ENCODE data around the gene BRCA2.

BRCA2 gene

DNA sequence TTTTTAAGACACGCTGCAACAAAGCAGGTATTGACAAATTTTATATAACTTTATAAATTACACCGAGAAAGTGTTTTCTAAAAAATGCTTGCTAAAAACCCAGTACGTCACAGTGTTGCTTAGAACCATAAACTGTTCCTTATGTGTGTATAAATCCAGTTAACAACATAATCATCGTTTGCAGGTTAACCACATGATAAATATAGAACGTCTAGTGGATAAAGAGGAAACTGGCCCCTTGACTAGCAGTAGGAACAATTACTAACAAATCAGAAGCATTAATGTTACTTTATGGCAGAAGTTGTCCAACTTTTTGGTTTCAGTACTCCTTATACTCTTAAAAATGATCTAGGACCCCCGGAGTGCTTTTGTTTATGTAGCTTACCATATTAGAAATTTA is 1.2 kb downstream of the BRCA2 start:
- Histone ChIP-seq H2AK5ac (ENCODE audit: low read depth, low read length) (no peak overlapping the region), H2BK5ac (ENCODE audit: low read length) (no peak overlapping the region), H3K23ac (ENCODE audit: low read depth, low read length, poor library complexity) (no peak overlapping the region), H3K14ac (ENCODE audit: low read length) (no peak overlapping the region), H3K4me1 (ENCODE audit: control insufficient read depth in 2 of 2, insufficient read depth in 1 of 2, low read depth in 1 of 2, low read length in 2 of 2) (peaks cover 0 to 4% of the 10 kb centered on the region in 2 donors), H2AFZ (ENCODE audit: low read length) (peak overlapping the region; percentile 97), H3K27me3 (ENCODE audit: control insufficient read depth in 3 of 3, insufficient read depth in 3 of 3, low read depth in 1 of 3, low read length in 3 of 3) (no peaks in the 10 kb centered on the region), H3K4me3 (ENCODE audit: low read length in 2 of 2) (peak overlapping the region in 1 of 2 donors; percentile 86), H3K9ac (ENCODE audit: low read depth, low read length, poor library complexity) (no peak overlapping the region), H3K79me1 (ENCODE audit: low read depth, low read length) (no peaks in the 10 kb centered on the region), H2BK15ac (ENCODE audit: low read length) (no peak overlapping the region), H3K9me3 (replicated peaks in 1 of 2; ENCODE audit: control insufficient read depth in 2 of 2, insufficient read depth in 1 of 2, low read depth in 1 of 2, low read length in 2 of 2) (no peaks in the 10 kb centered on the region), H3K36me3 (replicated peaks in 1 of 2; ENCODE audit: control insufficient read depth in 2 of 2, insufficient read depth in 2 of 2, low read length in 2 of 2) (peaks cover 6 to 47% of the 10 kb centered on the region in 2 donors), H3K18ac (ENCODE audit: low read length) (no peak overlapping the region), H2BK12ac (ENCODE audit: low read length) (no peak overlapping the region), H3K4me2 (ENCODE audit: insufficient read depth, low read length, poor library complexity, severe bottlenecking) (peak overlapping the region; percentile 68), H4K91ac (ENCODE audit: low read depth, low read length, poor library complexity) (no peak overlapping the region), H3K4ac (ENCODE audit: low read length) (no peak overlapping the region), H2BK120ac (ENCODE audit: low read depth, low read length) (no peak overlapping the region), H3K27ac (replicated peaks; ENCODE audit: low read length) (no peak overlapping the region), H4K8ac (ENCODE audit: low read depth, low read length) (no peak overlapping the region)
- no CpG with 5 or more reads among the region's 6 CpGs for WGBS, 2 donors (ENCODE audit: extremely low coverage in 2 of 2, insufficient read length in 2 of 2, insufficient replicate concordance in 1 of 2)
- DNase-seq (ENCODE audit: low spot score): no peak

DNA sequence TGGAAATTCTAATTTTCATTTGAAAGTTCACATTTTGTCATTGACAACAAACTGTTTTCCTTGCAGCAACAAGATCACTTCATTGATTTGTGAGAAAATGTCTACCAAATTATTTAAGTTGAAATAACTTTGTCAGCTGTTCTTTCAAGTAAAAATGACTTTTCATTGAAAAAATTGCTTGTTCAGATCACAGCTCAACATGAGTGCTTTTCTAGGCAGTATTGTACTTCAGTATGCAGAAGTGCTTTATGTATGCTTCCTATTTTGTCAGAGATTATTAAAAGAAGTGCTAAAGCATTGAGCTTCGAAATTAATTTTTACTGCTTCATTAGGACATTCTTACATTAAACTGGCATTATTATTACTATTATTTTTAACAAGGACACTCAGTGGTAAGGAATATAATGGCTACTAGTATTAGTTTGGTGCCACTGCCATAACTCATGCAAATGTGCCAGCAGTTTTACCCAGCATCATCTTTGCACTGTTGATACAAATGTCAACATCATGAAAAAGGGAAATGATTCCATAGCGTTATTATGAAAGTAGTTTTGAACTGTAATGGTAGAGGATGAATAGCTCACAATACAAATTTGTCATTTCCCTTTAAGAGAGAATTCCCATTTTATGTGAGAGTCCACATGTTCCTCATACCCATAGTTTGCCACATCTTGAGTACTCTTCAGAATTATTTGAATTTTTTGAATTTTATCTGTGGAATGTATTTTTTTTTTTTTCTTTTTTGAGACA is 2.6 kb downstream of the BRCA2 start:
- Histone ChIP-seq H2BK15ac (ENCODE audit: low read length) (no peak overlapping the region), H2AK5ac (ENCODE audit: low read depth, low read length) (no peak overlapping the region), H3K27ac (replicated peaks; ENCODE audit: low read length) (no peak overlapping the region), H4K8ac (ENCODE audit: low read depth, low read length) (no peak overlapping the region), H3K36me3 (replicated peaks in 1 of 2; ENCODE audit: control insufficient read depth in 2 of 2, insufficient read depth in 2 of 2, low read length in 2 of 2) (peaks cover 8 to 61% of the 10 kb centered on the region in 2 donors), H2BK120ac (ENCODE audit: low read depth, low read length) (no peak overlapping the region), H2BK5ac (ENCODE audit: low read length) (no peak overlapping the region), H3K18ac (ENCODE audit: low read length) (no peak overlapping the region), H3K9me3 (replicated peaks in 1 of 2; ENCODE audit: control insufficient read depth in 2 of 2, insufficient read depth in 1 of 2, low read depth in 1 of 2, low read length in 2 of 2) (peaks cover 0 to 11% of the 10 kb centered on the region in 2 donors), H3K79me1 (ENCODE audit: low read depth, low read length) (no peaks in the 10 kb centered on the region), H3K9ac (ENCODE audit: low read depth, low read length, poor library complexity) (no peak overlapping the region), H3K4me1 (ENCODE audit: control insufficient read depth in 2 of 2, insufficient read depth in 1 of 2, low read depth in 1 of 2, low read length in 2 of 2) (peaks cover 0 to 4% of the 10 kb centered on the region in 2 donors), H3K27me3 (ENCODE audit: control insufficient read depth in 3 of 3, insufficient read depth in 3 of 3, low read depth in 1 of 3, low read length in 3 of 3) (no peaks in the 10 kb centered on the region), H4K91ac (ENCODE audit: low read depth, low read length, poor library complexity) (no peak overlapping the region), H2BK12ac (ENCODE audit: low read length) (no peak overlapping the region), H3K14ac (ENCODE audit: low read length) (no peak overlapping the region), H3K4ac (ENCODE audit: low read length) (no peak overlapping the region), H3K23ac (ENCODE audit: low read depth, low read length, poor library complexity) (no peak overlapping the region), H3K4me2 (ENCODE audit: insufficient read depth, low read length, poor library complexity, severe bottlenecking) (no peak overlapping the region), H2AFZ (ENCODE audit: low read length) (no peak overlapping the region), H3K4me3 (ENCODE audit: low read length in 2 of 2) (no peak overlapping the region)
- no CpG with 5 or more reads among the region's 2 CpGs for whole genome bisulfite sequencing, 2 donors (ENCODE audit: extremely low coverage in 2 of 2, insufficient read length in 2 of 2, insufficient replicate concordance in 1 of 2)
- no peak for DNase-seq (ENCODE audit: low spot score)

DNA sequence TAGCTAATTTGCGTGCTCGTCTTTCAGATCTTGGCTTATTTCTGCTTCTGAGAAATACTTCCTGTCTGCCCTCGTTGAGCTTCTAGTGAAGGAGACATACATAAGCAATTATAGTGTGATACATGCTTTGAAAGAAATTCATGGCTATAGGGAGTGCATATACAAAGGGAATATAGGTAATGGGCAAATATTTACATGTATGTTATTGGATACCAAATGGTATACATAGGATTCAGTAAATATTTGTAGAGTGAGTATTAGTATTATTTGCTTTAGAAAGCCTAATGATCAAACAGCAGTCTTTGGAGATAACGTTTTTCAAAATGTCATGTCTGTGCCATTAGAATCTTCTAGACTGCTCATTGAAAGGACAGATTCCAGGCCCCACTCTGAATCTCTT is 5.2 kb downstream of the BRCA2 start:
- no peak overlapping the region for H2AFZ ChIP-seq (ENCODE audit: low read length)
- H2AK5ac ChIP-seq (ENCODE audit: low read depth, low read length): no peak overlapping the region
- no peaks in the 10 kb centered on the region for H3K79me1 ChIP-seq (ENCODE audit: low read depth, low read length)
- H2BK12ac ChIP-seq (ENCODE audit: low read length): no peak overlapping the region
- DNase-seq (ENCODE audit: low spot score): no peak
- H3K4ac ChIP-seq (ENCODE audit: low read length): no peak overlapping the region
- no peak overlapping the region for H3K4me2 ChIP-seq (ENCODE audit: insufficient read depth, low read length, poor library complexity, severe bottlenecking)
- no peak overlapping the region for H3K27ac ChIP-seq (replicated peaks; ENCODE audit: low read length)
- no peak overlapping the region for H3K9ac ChIP-seq (ENCODE audit: low read depth, low read length, poor library complexity)
- H2BK5ac ChIP-seq (ENCODE audit: low read length): no peak overlapping the region
- no peak overlapping the region for H3K4me3 ChIP-seq (ENCODE audit: low read length in 2 of 2)
- no CpG with 5 or more reads among the region's 4 CpGs for WGBS, 2 donors (ENCODE audit: extremely low coverage in 2 of 2, insufficient read length in 2 of 2, insufficient replicate concordance in 1 of 2)
- no peak overlapping the region for H3K14ac ChIP-seq (ENCODE audit: low read length)
- H3K36me3 ChIP-seq (replicated peaks in 1 of 2; ENCODE audit: control insufficient read depth in 2 of 2, insufficient read depth in 2 of 2, low read length in 2 of 2): peaks cover 8 to 83% of the 10 kb centered on the region in 2 donors
- H4K8ac ChIP-seq (ENCODE audit: low read depth, low read length): no peak overlapping the region
- no peak overlapping the region for H2BK120ac ChIP-seq (ENCODE audit: low read depth, low read length)
- H4K91ac ChIP-seq (ENCODE audit: low read depth, low read length, poor library complexity): no peak overlapping the region
- no peak overlapping the region for H3K23ac ChIP-seq (ENCODE audit: low read depth, low read length, poor library complexity)
- peaks cover 0 to 11% of the 10 kb centered on the region in 2 donors for H3K9me3 ChIP-seq (replicated peaks in 1 of 2; ENCODE audit: control insufficient read depth in 2 of 2, insufficient read depth in 1 of 2, low read depth in 1 of 2, low read length in 2 of 2)
- no peak overlapping the region for H2BK15ac ChIP-seq (ENCODE audit: low read length)
- no peaks in the 10 kb centered on the region for H3K27me3 ChIP-seq (ENCODE audit: control insufficient read depth in 3 of 3, insufficient read depth in 3 of 3, low read depth in 1 of 3, low read length in 3 of 3)
- no peaks in the 10 kb centered on the region for H3K4me1 ChIP-seq (ENCODE audit: control insufficient read depth in 2 of 2, insufficient read depth in 1 of 2, low read depth in 1 of 2, low read length in 2 of 2)
- H3K18ac ChIP-seq (ENCODE audit: low read length): no peak overlapping the region

DNA sequence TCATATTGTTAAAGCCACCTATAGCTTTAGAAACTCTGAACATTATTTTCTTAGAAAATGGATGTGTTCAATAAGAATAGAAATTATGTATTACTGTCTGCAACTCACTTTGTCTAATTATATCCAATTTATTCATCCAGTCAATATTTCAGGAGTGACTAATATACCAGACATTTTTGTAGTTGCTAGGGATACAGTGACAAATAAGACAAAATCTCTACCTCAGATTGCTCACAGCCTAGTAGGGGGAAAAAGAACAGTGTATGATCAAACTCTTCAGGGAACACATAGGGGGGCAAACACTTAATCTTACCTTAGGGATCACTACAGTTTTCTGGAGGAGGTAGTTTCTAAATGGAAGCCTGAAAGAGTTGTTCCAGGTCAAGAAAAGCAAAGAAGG is 8.6 kb downstream of the BRCA2 start:
- Histone ChIP-seq H2BK120ac (ENCODE audit: low read depth, low read length) (no peak overlapping the region), H2BK12ac (ENCODE audit: low read length) (no peak overlapping the region), H4K91ac (ENCODE audit: low read depth, low read length, poor library complexity) (no peak overlapping the region), H3K79me1 (ENCODE audit: low read depth, low read length) (no peaks in the 10 kb centered on the region), H3K4ac (ENCODE audit: low read length) (no peak overlapping the region), H4K8ac (ENCODE audit: low read depth, low read length) (no peak overlapping the region), H2BK15ac (ENCODE audit: low read length) (no peak overlapping the region), H3K27ac (replicated peaks; ENCODE audit: low read length) (no peak overlapping the region), H3K4me2 (ENCODE audit: insufficient read depth, low read length, poor library complexity, severe bottlenecking) (no peak overlapping the region), H2BK5ac (ENCODE audit: low read length) (no peak overlapping the region), H3K36me3 (replicated peaks in 1 of 2; ENCODE audit: control insufficient read depth in 2 of 2, insufficient read depth in 2 of 2, low read length in 2 of 2) (peaks cover 8 to 94% of the 10 kb centered on the region in 2 donors), H2AFZ (ENCODE audit: low read length) (no peak overlapping the region), H3K9ac (ENCODE audit: low read depth, low read length, poor library complexity) (no peak overlapping the region), H3K4me1 (ENCODE audit: control insufficient read depth in 2 of 2, insufficient read depth in 1 of 2, low read depth in 1 of 2, low read length in 2 of 2) (no peaks in the 10 kb centered on the region), H2AK5ac (ENCODE audit: low read depth, low read length) (no peak overlapping the region), H3K27me3 (ENCODE audit: control insufficient read depth in 3 of 3, insufficient read depth in 3 of 3, low read depth in 1 of 3, low read length in 3 of 3) (no peaks in the 10 kb centered on the region), H3K14ac (ENCODE audit: low read length) (no peak overlapping the region), H3K18ac (ENCODE audit: low read length) (no peak overlapping the region), H3K9me3 (replicated peaks in 1 of 2; ENCODE audit: control insufficient read depth in 2 of 2, insufficient read depth in 1 of 2, low read depth in 1 of 2, low read length in 2 of 2) (peaks cover 0 to 11% of the 10 kb centered on the region in 2 donors), H3K23ac (ENCODE audit: low read depth, low read length, poor library complexity) (no peak overlapping the region), H3K4me3 (ENCODE audit: low read length in 2 of 2) (no peak overlapping the region)
- DNase-seq (ENCODE audit: low spot score): no peak

All from neuronal stem cell (in vitro differentiated cells).